Activated naive CD4-positive, alpha-beta T cell treated with anti-CD3 and anti-CD28 coated beads, Interleukin-2, amount 50 U/mL, for 24 hours (primary cell): ENCODE measurements around the gene KLC1.
A peak's percentile ranks its signal among the peaks of the same experiment; 100 is the strongest.

ENCODE experiments used
- H3K27ac Mint-ChIP-seq: one replicate; pipeline ENCODE4 v1.8.0; 2021; ENCODE audit warnings: mild to moderate bottlenecking, mixed read lengths
- H3K27me3 Mint-ChIP-seq: one replicate; pipeline ENCODE4 v1.8.0; 2021; ENCODE audit warnings: mixed read lengths
- H3K36me3 Mint-ChIP-seq: one replicate; pipeline ENCODE4 v1.8.0; 2021; ENCODE audit warnings: mixed read lengths
- H3K4me1 Mint-ChIP-seq: one replicate; pipeline ENCODE4 v1.8.0; 2021; ENCODE audit warnings: mixed read lengths
- H3K4me3 Mint-ChIP-seq: one replicate; pipeline ENCODE4 v1.8.0; 2021; ENCODE audit warnings: mild to moderate bottlenecking, mixed read lengths
- H3K9me3 Mint-ChIP-seq: one replicate; pipeline ENCODE4 v1.8.0; 2021; ENCODE audit warnings: mixed read lengths

KLC1 gene

DNA sequence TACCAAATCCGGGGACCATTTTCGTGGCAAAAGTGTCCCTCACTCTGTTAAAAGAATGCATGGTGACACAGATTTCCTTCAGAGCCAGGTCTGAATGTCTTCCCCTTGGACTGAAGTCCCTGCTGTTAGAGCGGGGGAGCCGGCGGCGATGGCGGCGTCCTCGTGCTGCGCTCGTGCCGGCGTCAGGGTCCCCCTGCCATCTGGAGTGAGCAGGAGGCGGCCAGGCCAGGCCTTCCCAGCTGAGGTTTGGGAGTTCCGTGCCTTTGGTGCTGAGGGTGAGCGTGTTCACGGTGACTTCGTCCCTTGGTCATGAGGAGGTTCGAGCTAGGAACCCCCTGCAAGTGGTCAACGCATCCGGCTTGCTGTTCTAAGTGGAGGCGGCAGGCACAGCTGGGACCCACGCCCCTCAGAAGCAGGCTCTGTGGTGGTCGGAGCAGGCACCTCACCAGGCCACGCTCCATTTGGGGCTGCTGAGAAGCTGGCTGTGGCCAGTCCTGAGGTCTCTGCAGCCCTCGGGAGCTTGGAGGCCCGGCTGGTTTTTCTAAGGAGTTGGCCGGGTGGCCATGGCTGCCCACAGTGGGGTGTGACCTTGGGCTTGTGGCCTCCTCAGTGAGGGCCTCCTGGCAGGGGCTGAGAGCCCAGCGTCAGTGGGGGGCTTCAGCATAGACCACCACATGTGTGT is 96.1 kb downstream of the KLC1 start:
- Mint-ChIP-seq H3K4me1 (peaks cover 12% of the 10 kb centered on the region), H3K36me3 (no peaks in the 10 kb centered on the region), H3K27ac (no peak overlapping the region), H3K4me3 (no peak overlapping the region), H3K27me3 (no peaks in the 10 kb centered on the region), H3K9me3 (no peaks in the 10 kb centered on the region)

DNA sequence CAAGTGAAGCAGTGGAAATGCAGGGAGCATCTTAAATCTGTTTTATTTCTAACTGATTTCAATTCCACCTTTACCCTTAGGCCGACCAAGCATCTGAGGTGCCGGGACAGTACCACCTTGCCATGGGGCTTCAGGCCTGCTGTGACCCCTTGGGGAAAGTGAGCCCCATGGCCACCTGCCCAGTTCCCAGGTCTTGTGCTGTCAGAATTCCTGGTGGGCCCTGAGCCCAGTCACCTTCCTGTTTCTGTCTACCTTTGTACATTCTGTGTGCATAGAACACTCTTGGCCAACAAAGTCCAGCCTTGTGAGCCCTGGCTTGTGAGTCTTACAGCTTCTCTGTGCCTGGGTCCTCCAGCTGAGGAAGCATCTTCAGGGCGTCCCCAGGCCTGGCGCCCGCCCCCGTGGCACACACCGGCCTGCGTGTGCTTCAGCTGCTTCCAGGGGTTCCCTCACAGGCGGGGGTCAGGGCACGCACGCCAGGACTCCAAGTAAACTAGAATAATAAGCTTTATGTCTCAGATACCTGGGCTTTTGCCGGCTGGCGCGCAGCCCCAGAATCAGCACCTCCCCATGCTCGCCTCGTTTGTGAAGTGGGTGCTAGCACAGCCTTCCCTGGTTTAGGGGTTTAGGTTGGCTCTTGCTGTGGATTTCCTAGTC is 96.9 kb downstream of the KLC1 start:
- no peaks in the 10 kb centered on the region for H3K36me3 Mint-ChIP-seq
- H3K27ac Mint-ChIP-seq: no peak overlapping the region
- H3K4me3 Mint-ChIP-seq: no peak overlapping the region
- peaks cover 9% of the 10 kb centered on the region for H3K4me1 Mint-ChIP-seq
- H3K27me3 Mint-ChIP-seq: no peaks in the 10 kb centered on the region
- H3K9me3 Mint-ChIP-seq: no peaks in the 10 kb centered on the region

DNA sequence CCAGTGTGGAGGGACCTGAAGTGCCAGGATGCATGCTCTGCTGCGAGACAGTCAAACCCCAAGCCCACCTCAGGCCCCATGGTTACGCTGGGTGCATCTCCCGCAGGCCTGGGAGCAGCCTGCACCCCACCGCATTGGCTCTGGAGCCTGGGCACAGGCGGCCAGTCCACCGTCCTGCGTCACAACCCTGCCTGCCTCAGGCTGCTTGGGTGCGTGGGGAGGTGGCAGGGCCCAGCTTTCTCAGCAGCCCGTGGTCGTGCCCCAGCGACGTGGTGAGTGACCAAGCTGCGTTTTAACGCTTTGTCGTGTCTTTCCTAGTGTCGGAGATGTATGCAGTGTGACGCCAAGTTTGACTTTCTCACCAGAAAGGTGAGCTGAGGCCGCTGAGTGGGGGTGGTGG is 97.5 kb downstream of the KLC1 start:
- no peaks in the 10 kb centered on the region for H3K9me3 Mint-ChIP-seq
- no peaks in the 10 kb centered on the region for H3K36me3 Mint-ChIP-seq
- no peak overlapping the region for H3K27ac Mint-ChIP-seq
- peaks cover 4% of the 10 kb centered on the region for H3K4me1 Mint-ChIP-seq
- no peak overlapping the region for H3K4me3 Mint-ChIP-seq
- H3K27me3 Mint-ChIP-seq: no peaks in the 10 kb centered on the region

DNA sequence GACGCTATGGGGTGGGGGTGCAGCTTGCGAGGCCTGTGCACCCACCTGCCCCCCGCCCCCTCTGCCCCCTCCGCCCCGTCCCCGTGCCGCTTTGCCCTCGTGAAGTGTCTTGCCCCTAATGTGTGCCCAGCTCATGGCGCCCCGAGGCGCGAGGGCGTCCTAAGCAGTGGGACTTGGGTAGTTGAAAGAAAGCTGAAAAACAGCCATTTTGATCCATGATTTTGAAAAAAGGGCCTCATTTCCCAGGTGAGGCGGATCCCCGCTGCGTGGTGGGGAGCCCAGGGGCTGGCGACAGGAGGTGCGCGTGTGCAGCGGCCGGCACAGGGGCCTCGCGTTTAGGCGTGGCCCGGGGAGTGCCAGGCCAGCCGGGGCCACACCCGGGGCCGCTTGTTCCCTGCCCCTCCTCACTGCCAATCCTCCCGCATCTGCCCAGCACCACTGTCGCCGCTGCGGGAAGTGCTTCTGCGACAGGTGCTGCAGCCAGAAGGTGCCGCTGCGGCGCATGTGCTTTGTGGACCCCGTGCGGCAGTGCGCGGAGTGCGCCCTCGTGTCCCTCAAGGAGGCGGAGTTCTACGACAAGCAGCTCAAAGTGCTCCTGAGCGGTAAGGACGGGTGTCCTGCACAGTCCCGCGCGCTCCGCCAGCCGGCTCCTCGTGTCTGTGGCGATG is 98.4 kb downstream of the KLC1 start:
- Mint-ChIP-seq H3K27ac (no peak overlapping the region), H3K27me3 (no peaks in the 10 kb centered on the region)

DNA sequence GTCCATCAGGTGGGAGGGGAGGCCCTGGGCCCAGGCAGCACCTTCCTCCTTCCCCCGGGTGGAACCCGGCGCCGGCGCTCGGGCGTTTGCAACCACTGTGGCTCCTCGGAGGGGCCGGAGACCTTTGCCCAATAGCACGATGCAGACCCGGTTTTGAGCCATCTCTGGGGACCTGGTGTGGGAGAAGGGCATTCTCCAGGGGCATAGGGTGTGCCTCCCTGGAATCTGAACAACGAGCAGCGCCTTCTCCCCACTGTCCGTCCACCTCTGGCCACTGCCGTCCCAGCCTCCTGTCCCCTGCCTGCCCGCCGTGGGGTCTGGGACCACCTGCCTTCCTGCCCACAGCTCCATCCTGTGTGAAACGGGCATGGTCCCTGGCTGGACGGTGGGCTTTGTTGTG is 99.1 kb downstream of the KLC1 start:
- no peaks in the 10 kb centered on the region for H3K9me3 Mint-ChIP-seq
- no peaks in the 10 kb centered on the region for H3K4me1 Mint-ChIP-seq
- no peak overlapping the region for H3K4me3 Mint-ChIP-seq
- no peaks in the 10 kb centered on the region for H3K27me3 Mint-ChIP-seq
- H3K27ac Mint-ChIP-seq: no peak overlapping the region
- no peaks in the 10 kb centered on the region for H3K36me3 Mint-ChIP-seq

More for the DNA sequence above, 98.4 kb downstream of the KLC1 start:
- H3K4me1 Mint-ChIP-seq: no peaks in the 10 kb centered on the region
- no peaks in the 10 kb centered on the region for H3K36me3 Mint-ChIP-seq
- no peaks in the 10 kb centered on the region for H3K9me3 Mint-ChIP-seq
- no peak overlapping the region for H3K4me3 Mint-ChIP-seq

DNA sequence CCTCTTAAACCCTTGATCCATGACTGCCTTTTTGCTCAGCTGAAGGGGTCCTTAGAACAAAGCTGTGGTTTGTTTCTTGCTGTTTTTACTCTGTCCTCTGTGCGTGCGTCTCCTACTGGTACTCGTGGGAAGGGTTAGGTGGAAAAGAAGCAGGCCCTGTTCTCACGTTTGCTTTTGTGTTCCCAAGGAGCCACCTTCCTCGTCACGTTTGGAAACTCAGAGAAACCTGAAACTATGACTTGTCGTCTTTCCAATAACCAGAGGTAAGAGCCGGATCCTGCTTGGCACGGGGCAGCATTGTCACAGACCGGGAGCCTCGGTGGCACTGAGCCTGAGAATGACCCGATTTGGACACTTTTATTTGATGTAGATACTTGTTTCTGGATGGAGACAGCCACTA is 99.7 kb downstream of the KLC1 start:
- H3K4me3 Mint-ChIP-seq: no peak overlapping the region
- no peak overlapping the region for H3K27ac Mint-ChIP-seq
- no peaks in the 10 kb centered on the region for H3K27me3 Mint-ChIP-seq
- no peaks in the 10 kb centered on the region for H3K4me1 Mint-ChIP-seq
- H3K36me3 Mint-ChIP-seq: no peaks in the 10 kb centered on the region
- no peaks in the 10 kb centered on the region for H3K9me3 Mint-ChIP-seq

DNA sequence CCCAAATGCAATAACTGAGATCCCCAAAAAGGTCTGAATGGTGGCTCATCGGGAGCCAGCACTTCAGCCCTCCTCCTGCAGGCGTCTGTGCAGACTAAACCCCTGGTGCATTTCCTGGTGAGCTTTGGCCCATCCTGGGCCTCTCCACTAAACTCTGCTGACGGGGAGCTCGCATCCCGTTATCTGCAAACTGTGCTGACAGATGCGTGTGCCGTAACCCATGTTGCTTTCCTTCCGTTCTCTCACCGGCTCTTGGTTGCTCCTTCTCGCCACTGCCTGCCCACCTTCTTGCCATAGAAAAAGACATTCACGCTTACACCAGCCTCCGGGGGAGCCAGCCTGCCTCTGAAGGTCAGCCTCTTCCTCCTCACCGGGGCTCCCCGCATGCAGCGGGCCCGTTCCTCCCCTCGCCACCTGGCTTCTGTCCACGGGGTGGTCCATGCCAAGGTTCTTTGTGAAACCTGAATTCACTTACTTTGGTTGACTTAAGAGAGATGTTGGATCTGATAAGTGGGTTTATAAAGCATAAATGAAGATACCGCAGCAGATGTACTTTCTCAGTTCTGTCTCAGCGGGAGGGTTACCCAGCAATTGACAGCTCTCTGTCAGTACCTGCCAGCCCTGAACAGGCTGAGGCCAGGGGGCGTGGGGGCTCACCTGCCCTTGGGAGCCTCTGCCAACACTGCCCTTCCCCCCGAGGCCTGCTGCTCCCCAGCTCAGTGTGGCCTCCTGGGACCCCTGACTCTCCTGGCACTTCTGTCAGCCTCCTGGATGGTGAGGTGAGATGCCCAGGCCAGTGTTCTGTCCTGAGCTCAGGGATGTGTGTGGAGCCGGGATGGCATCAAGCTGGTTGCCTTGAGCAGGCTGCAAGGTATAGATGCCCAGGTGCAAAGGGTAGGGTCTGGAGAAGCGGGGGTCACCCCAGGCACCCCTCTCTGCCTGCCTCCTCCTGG is 100.8 kb downstream of the KLC1 start:
- H3K27me3 Mint-ChIP-seq: no peaks in the 10 kb centered on the region
- no peaks in the 10 kb centered on the region for H3K36me3 Mint-ChIP-seq
- no peaks in the 10 kb centered on the region for H3K4me1 Mint-ChIP-seq
- H3K9me3 Mint-ChIP-seq: no peaks in the 10 kb centered on the region
- no peak overlapping the region for H3K4me3 Mint-ChIP-seq
- no peak overlapping the region for H3K27ac Mint-ChIP-seq

DNA sequence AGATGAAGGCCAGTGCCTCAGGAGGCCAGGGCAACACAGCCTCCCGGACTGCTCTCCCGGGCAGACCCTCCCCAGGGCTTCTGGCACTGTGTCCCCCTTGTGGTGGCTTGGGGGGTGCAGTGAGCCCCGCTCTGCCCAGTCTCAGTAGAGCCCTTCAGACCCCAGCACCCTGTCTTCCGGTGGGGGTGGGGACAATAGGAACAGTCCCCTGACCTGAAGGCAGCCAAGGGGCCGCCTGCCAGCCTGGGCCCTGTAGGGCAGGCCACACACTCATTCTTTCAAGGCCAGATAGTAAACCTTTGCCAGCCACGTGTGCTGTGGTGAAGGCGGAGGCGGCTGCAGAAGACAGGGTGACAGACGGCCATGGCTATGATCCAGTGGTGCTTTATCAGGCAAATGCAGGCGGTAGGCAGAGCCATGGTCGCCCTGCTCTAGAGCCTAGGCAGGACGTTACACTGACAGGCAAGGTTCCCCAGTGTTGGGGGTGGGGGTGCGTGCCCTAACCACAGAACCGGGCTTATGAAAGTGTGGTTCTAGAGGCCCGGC is 101.6 kb downstream of the KLC1 start:
- no peaks in the 10 kb centered on the region for H3K36me3 Mint-ChIP-seq
- no peaks in the 10 kb centered on the region for H3K27me3 Mint-ChIP-seq
- no peak overlapping the region for H3K27ac Mint-ChIP-seq
- H3K4me3 Mint-ChIP-seq: no peak overlapping the region
- H3K4me1 Mint-ChIP-seq: no peaks in the 10 kb centered on the region
- no peaks in the 10 kb centered on the region for H3K9me3 Mint-ChIP-seq

DNA sequence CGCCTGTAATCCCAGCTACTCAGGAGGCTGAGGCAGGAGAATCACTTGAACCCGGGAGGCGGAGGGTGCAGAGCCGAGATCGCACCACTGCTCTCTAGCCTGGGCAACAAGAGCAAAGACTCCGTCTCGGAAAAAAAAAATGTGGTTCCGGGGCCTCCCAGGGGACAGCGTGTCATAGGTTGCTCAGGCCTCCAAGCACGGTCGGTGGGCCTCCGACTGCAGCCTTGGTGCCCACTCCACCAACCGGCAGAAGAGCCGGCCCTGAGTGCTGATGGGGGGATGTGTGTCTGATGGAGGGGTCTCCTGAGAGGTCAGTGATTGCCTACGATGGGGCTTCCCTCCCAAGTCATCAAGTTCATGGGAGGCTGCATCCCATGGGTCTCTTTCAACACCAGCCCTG is 102.5 kb downstream of the KLC1 start:
- no peaks in the 10 kb centered on the region for H3K27me3 Mint-ChIP-seq
- H3K9me3 Mint-ChIP-seq: no peaks in the 10 kb centered on the region
- no peak overlapping the region for H3K27ac Mint-ChIP-seq
- H3K36me3 Mint-ChIP-seq: no peaks in the 10 kb centered on the region
- no peak overlapping the region for H3K4me3 Mint-ChIP-seq
- no peaks in the 10 kb centered on the region for H3K4me1 Mint-ChIP-seq

DNA sequence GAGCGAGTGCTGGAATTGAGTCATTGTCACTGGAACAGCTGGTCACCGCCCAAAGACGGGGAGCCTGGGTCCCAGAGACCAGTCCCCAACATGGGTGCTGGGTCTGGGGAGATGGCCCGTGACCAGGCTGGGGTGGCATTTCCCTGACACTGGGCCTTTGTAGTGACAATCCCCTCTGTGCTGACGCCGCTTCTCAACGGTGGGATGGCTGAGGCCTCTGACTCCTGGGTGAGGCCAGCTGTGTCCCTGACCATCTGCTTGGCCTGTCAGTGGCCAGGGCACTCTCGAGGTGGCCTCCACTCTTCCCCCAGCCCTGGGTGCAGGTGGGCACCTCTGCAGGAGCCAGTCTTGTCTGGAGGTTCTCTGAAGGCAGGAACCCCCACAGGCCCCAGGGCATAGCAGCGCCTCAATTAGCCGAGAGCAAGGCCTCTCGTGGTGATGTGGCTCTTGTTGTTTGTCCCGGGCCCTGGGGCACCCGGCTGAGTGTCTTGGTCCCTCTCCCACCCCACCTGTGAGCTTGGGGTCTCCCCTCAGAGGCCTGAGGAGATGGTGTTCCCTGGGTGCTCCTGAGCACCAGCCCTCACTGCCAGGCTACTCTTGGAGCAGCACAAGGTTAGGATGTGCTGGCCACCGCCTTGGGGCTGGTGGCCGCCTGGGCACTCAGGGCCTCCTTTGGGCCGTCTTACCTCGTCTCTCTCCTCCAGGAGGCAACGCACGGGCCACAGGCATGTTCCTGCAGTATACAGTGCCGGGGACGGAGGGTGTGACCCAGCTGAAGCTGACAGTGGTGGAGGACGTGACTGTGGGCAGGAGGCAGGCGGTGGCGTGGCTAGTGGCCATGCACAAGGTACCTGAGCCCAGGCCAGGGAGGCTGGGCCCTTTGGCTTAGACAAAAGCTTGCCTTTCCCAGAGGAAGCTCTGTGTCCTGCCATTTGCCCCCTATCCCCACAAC is 103.2 kb downstream of the KLC1 start:
- no peaks in the 10 kb centered on the region for H3K9me3 Mint-ChIP-seq
- H3K4me3 Mint-ChIP-seq: no peak overlapping the region
- H3K36me3 Mint-ChIP-seq: no peaks in the 10 kb centered on the region
- no peak overlapping the region for H3K27ac Mint-ChIP-seq
- no peaks in the 10 kb centered on the region for H3K27me3 Mint-ChIP-seq
- no peaks in the 10 kb centered on the region for H3K4me1 Mint-ChIP-seq

DNA sequence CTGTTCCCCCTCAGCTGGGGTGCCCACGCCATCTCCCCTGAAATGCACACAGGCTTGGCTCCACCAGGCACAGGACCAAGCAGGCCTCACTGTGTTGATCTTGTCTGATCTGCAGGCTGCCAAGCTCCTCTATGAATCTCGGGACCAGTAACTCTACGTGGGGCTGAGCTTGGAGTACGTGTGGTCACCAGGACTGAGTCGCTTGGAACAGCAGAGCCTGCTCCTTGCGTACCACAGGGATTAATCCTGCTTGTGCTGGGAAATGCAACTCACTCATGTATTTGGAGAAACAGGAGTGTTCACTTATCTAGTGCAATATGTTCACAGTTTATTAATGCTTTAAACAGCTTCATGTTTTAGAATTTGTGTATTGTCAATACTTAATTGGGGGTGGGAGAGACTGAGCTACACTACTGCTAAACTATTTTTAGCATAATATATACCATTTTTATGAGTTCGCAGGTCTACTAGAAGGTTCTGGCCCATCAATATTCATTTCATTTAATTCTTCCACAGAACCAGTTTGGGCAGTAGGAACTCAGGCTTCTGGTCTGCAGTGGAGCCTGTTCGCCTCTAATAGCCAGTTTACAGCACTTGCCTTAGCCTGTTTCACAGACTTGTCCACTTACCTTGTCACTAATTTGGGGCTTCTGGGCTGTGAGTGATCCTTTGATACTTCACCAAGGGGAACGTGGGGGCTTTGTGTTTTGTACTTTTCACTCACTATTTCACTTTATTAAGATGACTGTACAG is 104.0 kb downstream of the KLC1 start:
- no peak overlapping the region for H3K27ac Mint-ChIP-seq
- no peak overlapping the region for H3K4me3 Mint-ChIP-seq
- H3K9me3 Mint-ChIP-seq: no peaks in the 10 kb centered on the region
- H3K36me3 Mint-ChIP-seq: no peaks in the 10 kb centered on the region
- no peaks in the 10 kb centered on the region for H3K4me1 Mint-ChIP-seq
- no peaks in the 10 kb centered on the region for H3K27me3 Mint-ChIP-seq

DNA sequence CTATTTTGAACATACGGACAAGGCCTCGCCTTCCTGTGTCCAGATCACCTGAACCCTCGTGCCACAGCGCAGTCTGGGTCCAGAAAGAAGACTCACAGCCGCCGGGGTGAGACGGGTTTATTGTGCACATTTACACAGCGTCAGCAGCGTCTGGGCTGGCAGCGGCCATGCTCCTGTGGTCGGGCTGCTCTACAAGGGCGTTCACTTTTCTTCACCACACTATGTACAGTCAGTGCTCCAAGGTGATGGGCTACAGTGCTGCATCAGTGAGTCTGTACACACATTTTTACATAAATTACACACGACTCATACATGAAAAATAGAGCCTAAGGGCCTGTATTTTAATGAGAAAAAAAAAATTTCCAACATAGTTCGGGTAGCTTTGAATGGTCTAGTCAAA is 104.6 kb downstream of the KLC1 start:
- H3K4me3 Mint-ChIP-seq: no peak overlapping the region
- H3K27me3 Mint-ChIP-seq: no peaks in the 10 kb centered on the region
- H3K9me3 Mint-ChIP-seq: no peaks in the 10 kb centered on the region
- H3K36me3 Mint-ChIP-seq: no peaks in the 10 kb centered on the region
- no peak overlapping the region for H3K27ac Mint-ChIP-seq
- H3K4me1 Mint-ChIP-seq: no peaks in the 10 kb centered on the region

DNA sequence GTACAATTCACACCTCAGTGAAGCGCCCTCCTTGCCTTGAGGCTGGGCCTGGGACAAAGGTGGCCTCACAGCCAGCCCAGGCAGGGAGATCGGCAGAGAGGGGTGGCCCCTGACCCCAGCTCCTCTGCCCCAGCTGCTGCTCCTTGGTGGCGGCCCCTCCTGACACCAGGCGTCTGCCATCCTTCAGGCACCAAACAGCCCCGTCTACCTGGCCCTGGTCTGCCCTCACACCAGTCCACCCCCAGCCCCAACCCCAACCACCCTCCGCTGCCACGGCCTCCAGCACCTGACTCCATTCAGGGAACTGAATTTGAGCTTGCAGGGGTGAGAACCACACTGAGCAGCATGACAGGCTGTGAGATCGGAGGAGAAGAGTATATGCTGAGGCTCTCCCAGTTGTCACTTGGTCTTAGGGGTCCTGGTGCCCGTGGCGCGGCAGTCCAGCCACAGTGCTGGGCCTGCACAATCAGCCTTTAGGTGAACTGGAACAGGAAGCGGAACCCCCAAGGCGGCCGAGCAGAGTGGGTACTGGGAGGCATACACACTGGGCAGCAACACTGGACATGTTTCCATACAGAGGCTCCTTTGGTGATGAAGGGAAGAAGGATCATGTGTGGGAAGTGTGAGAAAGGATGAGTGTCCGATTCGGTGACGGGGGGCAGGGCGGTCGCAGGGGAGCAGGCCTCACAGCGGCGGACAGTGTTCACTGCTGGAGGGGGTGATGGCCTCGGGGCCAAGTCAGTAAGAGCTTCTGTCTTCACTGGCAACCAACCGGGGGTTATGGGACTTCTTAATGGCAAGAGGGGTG is 105.3 kb downstream of the KLC1 start:
- Mint-ChIP-seq H3K9me3 (no peaks in the 10 kb centered on the region), H3K36me3 (no peaks in the 10 kb centered on the region), H3K27me3 (no peaks in the 10 kb centered on the region), H3K4me3 (no peak overlapping the region), H3K4me1 (no peaks in the 10 kb centered on the region), H3K27ac (peak overlapping the region; percentile 6)
